ENCODE data around the gene ARMC9.

DNA sequence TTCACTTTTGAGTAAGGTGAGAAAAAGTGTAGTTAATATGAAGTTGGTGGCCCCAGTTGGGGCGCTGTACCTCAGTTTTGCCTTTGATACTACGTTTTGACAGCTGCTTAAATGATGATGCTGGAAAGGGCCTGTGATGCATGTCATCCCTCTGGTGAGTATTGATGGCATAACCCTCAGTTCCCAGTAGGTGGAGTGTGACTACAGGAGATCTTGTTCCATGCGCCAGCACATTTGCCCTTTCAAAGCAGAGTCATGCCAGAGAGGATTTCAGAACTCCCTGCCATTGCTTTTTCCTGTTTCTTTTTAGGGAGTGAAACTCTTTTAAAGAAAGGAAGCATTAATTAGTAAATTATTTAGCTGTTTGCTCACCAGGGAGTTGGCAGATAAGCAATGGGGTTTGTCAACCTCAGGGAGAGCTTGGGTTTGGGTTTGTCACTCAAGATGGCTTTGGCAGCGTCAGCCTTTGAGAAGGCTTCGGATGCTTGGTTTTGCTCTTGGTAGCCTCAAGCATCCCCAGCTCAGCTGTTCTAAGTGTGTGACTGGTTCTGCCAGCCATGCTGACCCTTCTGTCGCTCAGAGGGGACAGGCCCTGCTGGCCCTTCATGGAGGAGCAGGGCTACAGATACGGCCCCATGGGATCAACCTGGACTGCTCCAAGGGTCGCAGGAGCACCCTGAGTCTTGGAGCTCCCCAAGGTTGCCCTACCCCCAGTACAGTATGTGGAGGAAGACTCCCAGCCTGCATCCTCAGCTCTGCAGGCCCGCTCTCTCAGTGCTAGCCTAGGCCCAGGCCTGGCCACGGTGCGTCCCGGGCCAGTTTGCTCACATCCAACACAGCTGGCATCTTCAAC is 29.1 kb downstream of the ARMC9 start:
- no peak for TF ChIP-seq POLR2A (IDR thresholded peaks at IDR 0.05)
- TF ChIP-seq, protein P1, sequence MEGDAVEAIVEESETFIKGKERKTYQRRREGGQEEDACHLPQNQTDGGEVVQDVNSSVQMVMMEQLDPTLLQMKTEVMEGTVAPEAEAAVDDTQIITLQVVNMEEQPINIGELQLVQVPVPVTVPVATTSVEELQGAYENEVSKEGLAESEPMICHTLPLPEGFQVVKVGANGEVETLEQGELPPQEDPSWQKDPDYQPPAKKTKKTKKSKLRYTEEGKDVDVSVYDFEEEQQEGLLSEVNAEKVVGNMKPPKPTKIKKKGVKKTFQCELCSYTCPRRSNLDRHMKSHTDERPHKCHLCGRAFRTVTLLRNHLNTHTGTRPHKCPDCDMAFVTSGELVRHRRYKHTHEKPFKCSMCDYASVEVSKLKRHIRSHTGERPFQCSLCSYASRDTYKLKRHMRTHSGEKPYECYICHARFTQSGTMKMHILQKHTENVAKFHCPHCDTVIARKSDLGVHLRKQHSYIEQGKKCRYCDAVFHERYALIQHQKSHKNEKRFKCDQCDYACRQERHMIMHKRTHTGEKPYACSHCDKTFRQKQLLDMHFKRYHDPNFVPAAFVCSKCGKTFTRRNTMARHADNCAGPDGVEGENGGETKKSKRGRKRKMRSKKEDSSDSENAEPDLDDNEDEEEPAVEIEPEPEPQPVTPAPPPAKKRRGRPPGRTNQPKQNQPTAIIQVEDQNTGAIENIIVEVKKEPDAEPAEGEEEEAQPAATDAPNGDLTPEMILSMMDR (IDR thresholded peaks at IDR 0.05), result peak; percentile 69 to 91 (median 82)

Data from uterus (tissue), 2 donors.